ENCODE data around the gene JARID2. TPM values are rescaled to one million over a fixed set of nuclear protein-coding genes. Genes with fewer than 3 reads are reported as not detected.

Gene JARID2
- total RNA-seq, 1 donor from 2014 or later, result 38.9 TPM

DNA sequence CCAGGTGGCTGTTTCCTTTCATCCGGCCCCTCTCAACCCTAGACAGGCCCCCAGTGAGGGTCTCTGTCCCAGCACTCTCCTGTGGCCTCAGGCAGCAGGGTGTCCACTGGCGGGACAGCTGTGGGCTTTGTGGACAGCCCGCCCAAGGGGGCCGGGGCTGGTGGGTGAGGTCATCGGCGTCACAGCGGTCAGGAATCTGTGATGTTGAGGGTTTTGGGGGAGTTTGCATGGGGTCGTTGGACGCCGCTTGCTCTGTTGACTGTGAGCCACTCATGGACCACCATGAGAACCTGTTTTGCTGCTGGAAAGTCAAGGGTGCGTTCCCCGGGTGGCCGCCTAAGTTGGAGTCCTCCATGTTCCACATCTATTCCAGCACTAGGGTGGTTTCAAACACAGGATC is 270.5 kb downstream of the JARID2 start:
- DNase-seq (ENCODE audit: low spot score), result no peak
- no peaks in the 10 kb centered on the region for H3K27me3 ChIP-seq
- no peaks in the 10 kb centered on the region for H3K9me3 Mint-ChIP-seq
- H3K79me2 ChIP-seq (ENCODE audit: low read depth), result no peaks in the 10 kb centered on the region
- H3K9ac ChIP-seq, result no peak overlapping the region
- H3F3A ChIP-seq (ENCODE audit: low read depth), result no peaks in the 10 kb centered on the region
- peaks cover 2% of the 10 kb centered on the region for H3K4me1 Mint-ChIP-seq
- H3K4me3 Mint-ChIP-seq, result no peak overlapping the region
- peaks cover 63% of the 10 kb centered on the region for H3K36me3 Mint-ChIP-seq
- H2AFZ ChIP-seq (replicated peaks), result no peak overlapping the region
- peaks cover 3% of the 10 kb centered on the region for H3K36me3 ChIP-seq
- no peak overlapping the region for H3K4me3 ChIP-seq
- H3K27me3 Mint-ChIP-seq (ENCODE audit: insufficient read depth, low read depth), result peaks cover 2% of the 10 kb centered on the region
- H3K27ac Mint-ChIP-seq, result no peak overlapping the region
- no peak overlapping the region for H3K27ac ChIP-seq
- no peak overlapping the region for H3K4me2 ChIP-seq
- peaks cover 10% of the 10 kb centered on the region for H4K20me1 ChIP-seq (ENCODE audit: low read depth)
- TF ChIP-seq, protein P1, sequence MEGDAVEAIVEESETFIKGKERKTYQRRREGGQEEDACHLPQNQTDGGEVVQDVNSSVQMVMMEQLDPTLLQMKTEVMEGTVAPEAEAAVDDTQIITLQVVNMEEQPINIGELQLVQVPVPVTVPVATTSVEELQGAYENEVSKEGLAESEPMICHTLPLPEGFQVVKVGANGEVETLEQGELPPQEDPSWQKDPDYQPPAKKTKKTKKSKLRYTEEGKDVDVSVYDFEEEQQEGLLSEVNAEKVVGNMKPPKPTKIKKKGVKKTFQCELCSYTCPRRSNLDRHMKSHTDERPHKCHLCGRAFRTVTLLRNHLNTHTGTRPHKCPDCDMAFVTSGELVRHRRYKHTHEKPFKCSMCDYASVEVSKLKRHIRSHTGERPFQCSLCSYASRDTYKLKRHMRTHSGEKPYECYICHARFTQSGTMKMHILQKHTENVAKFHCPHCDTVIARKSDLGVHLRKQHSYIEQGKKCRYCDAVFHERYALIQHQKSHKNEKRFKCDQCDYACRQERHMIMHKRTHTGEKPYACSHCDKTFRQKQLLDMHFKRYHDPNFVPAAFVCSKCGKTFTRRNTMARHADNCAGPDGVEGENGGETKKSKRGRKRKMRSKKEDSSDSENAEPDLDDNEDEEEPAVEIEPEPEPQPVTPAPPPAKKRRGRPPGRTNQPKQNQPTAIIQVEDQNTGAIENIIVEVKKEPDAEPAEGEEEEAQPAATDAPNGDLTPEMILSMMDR (IDR thresholded peaks at IDR 0.05), result no peak
- no peak for TF ChIP-seq EZH2phosphoT487 (IDR thresholded peaks at IDR 0.05)
- TF ChIP-seq EZH2 (IDR thresholded peaks at IDR 0.05), result no peak
- no peaks in the 10 kb centered on the region for H3K9me3 ChIP-seq (ENCODE audit: low read depth)
- H3K4me1 ChIP-seq, result no peaks in the 10 kb centered on the region

DNA sequence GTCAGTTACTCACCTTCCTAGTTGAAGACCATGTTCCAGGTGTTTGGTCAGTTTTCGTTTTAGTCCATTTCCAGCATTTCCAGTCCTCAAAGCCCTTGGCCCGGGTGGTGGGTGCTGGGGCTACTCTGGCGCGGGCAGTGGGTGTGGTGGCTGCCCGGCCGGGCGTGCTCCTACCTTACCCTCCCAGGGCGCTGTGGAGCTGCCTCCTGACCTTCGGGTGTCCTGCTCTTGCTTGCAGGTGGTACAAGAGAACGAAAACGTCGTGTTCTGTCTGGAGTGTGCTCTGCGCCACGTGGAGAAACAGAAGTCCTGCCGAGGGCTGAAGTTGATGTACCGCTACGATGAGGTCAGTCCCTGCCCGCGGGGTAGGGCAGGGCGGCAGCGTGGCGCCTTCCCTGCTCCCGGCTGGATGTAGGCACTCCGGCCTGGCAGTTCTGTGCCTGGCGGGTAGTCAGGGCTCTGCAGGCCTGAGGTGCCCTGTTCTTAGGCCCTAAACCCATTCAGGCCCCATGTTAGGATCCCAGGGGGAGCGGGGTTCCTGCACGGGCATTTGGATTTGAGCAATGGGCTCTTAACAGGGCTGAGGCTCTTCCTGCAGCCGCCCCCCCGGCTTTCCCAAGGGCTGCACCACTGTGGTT is 271.2 kb downstream of the JARID2 start:
- Histone ChIP-seq H3K36me3 (peaks cover 3% of the 10 kb centered on the region), H3K27ac (no peak overlapping the region)
- peaks cover 2% of the 10 kb centered on the region for H3K27me3 Mint-ChIP-seq (ENCODE audit: insufficient read depth, low read depth)

DNA sequence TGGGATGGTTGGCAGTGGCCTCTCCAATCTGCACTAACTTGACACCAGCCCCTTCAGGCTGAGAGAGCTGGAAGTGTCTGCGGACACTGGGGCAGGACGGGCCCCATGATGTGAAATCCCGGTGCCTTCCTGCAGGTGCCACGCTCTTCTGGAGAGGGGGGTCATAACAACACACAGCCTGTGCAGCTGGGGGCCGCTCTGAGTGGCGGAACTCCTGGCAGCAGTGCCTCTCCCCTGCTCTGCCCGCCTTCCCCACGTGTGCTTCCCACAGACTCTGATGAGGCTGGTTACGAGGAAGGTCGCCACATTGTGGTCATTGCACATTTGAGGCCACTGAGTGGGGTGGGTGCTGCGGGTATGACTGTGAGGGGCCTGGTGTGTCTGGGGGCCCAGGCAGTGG is 271.7 kb downstream of the JARID2 start:
- TF ChIP-seq EZH2phosphoT487 (IDR thresholded peaks at IDR 0.05) (no peak), EZH2 (IDR thresholded peaks at IDR 0.05) (no peak)
- TF ChIP-seq, protein P1 (IDR thresholded peaks at IDR 0.05), result no peak
- peaks cover 3% of the 10 kb centered on the region for H3K36me3 ChIP-seq
- H3K79me2 ChIP-seq (ENCODE audit: low read depth), result no peaks in the 10 kb centered on the region
- H3K9ac ChIP-seq, result no peak overlapping the region
- no peak overlapping the region for H3K4me2 ChIP-seq
- no peak for DNase-seq (ENCODE audit: low spot score)
- H2AFZ ChIP-seq (replicated peaks), result no peak overlapping the region
- Mint-ChIP-seq H3K4me1 (no peaks in the 10 kb centered on the region), H3K27ac (no peak overlapping the region), H3K9me3 (no peaks in the 10 kb centered on the region), H3K27me3 (ENCODE audit: insufficient read depth, low read depth) (peaks cover 2% of the 10 kb centered on the region), H3K36me3 (peaks cover 65% of the 10 kb centered on the region), H3K4me3 (no peak overlapping the region)
- no peaks in the 10 kb centered on the region for H3K9me3 ChIP-seq (ENCODE audit: low read depth)
- H3K27me3 ChIP-seq, result no peaks in the 10 kb centered on the region
- no peak overlapping the region for H3K4me3 ChIP-seq
- H4K20me1 ChIP-seq (ENCODE audit: low read depth), result peaks cover 7% of the 10 kb centered on the region
- no peak overlapping the region for H3K27ac ChIP-seq
- H3F3A ChIP-seq (ENCODE audit: low read depth), result no peaks in the 10 kb centered on the region
- no peaks in the 10 kb centered on the region for H3K4me1 ChIP-seq

More for the DNA sequence above, 271.2 kb downstream of the JARID2 start:
- Mint-ChIP-seq H3K4me1 (peaks cover under 1% of the 10 kb centered on the region), H3K36me3 (peaks cover 64% of the 10 kb centered on the region), H3K9me3 (no peaks in the 10 kb centered on the region), H3K4me3 (no peak overlapping the region), H3K27ac (no peak overlapping the region)
- DNase-seq (ENCODE audit: low spot score), result no peak
- TF ChIP-seq EZH2phosphoT487 (IDR thresholded peaks at IDR 0.05) (no peak), EZH2 (IDR thresholded peaks at IDR 0.05) (no peak)
- TF ChIP-seq, protein P1 (IDR thresholded peaks at IDR 0.05), result no peak
- H3K9ac ChIP-seq, result no peak overlapping the region
- no peak overlapping the region for H3K4me2 ChIP-seq
- no peaks in the 10 kb centered on the region for H3K27me3 ChIP-seq
- H3K4me3 ChIP-seq, result no peak overlapping the region
- no peaks in the 10 kb centered on the region for H3K4me1 ChIP-seq
- H3F3A ChIP-seq (ENCODE audit: low read depth), result no peaks in the 10 kb centered on the region
- no peaks in the 10 kb centered on the region for H3K79me2 ChIP-seq (ENCODE audit: low read depth)
- no peaks in the 10 kb centered on the region for H3K9me3 ChIP-seq (ENCODE audit: low read depth)
- no peak overlapping the region for H2AFZ ChIP-seq (replicated peaks)
- H4K20me1 ChIP-seq (ENCODE audit: low read depth), result peaks cover 9% of the 10 kb centered on the region
